Fibroblast of skin of right quadriceps (primary cell): ENCODE results near the gene PDE4C.

Source experiments
- DNase-seq: peaks from one replicate; pipeline ENCODE4 v3.0.0-alpha.2; 2013

The PDE4C gene

GRCh38 chr19:18197306-18197705 lies 28.9 kb downstream of the PDE4C start:
- no peak for DNase-seq

GRCh38 chr19:18196511-18196845 lies 29.8 kb downstream of the PDE4C start:
- no peak for DNase-seq

GRCh38 chr19:18194554-18195238 lies 31.5 kb downstream of the PDE4C start:
- DNase-seq, result no peak

- no peak for DNase-seq
Observed at GRCh38 chr19:18194181-18194530, 32.1 kb downstream of the PDE4C start.

GRCh38 chr19:18193388-18194180 lies 32.7 kb downstream of the PDE4C start:
- no peak for DNase-seq

- DNase-seq, result peak; percentile 100
Observed at GRCh38 chr19:18192673-18193387, 33.4 kb downstream of the PDE4C start, which contains the start of gene MPV17L2. MPV17L2 (plus strand) TSS chr19:18193218; CDS start chr19:18193282, 64 bp downstream.

GRCh38 chr19:18191640-18192062 lies 34.6 kb downstream of the PDE4C start:
- no peak for DNase-seq

GRCh38 chr19:18190278-18190677 lies 36.0 kb downstream of the PDE4C start:
- DNase-seq, result no peak

- no peak for DNase-seq
Observed at GRCh38 chr19:18185538-18185937, 40.7 kb downstream of the PDE4C start.

- DNase-seq, result no peak
Observed at GRCh38 chr19:18183529-18183928, 42.7 kb downstream of the PDE4C start.

- no peak for DNase-seq
Observed at GRCh38 chr19:18179957-18180356, 46.3 kb downstream of the PDE4C start.

- no peak for DNase-seq
Observed at GRCh38 chr19:18176367-18177310, 49.6 kb downstream of the PDE4C start.

- DNase-seq, result no peak
Observed at GRCh38 chr19:18174983-18175382, 51.3 kb downstream of the PDE4C start.
